HG03432 (cell line): ENCODE data around the gene MRC2.
"Not testable (repeated sequence)": the region's sequence is repeated elsewhere in the genome, so short reads cannot be mapped to it uniquely, and the experiment has no call there.

Source experiments
- ATAC-seq: cut with Tn5 transposase; IDR thresholded peaks from one replicate; pipeline ENCODE4 v1.9.1; 2021; ENCODE audit warnings: mild to moderate bottlenecking, moderate library complexity; ENCODE audit not compliant: unreplicated experiment

MRC2 gene

DNA sequence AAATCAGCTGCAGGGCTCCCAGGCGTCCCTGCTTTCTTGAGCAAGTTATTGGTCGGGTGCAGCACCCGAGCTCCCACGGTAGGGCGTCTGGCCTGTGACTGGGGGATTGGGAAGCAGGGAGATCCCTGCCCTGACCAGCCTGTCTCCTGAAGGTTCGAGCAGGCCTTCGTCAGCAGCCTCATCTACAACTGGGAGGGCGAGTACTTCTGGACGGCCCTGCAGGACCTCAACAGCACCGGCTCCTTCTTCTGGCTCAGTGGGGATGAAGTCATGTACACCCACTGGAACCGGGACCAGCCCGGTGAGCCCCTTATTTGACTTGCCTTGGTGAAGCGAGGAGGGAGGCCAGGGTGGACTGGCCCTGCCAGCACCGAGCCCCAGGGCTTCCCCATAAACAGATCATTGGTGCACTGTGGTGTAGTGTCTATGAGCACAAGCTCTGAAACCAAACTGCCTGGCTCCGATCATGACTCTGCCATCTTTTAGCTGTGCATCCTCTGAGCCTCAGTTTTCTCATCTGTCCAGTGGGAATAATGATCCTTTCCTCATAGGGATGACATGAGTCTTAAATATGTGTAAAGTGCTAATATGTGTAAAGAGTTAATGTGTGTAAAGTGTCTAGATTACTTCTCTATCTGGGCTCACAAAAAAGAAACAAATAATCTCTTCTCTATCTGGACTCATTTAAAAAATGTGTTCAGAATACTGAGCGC, 48.9 kb downstream of the MRC2 start:
- no peak for ATAC-seq

DNA sequence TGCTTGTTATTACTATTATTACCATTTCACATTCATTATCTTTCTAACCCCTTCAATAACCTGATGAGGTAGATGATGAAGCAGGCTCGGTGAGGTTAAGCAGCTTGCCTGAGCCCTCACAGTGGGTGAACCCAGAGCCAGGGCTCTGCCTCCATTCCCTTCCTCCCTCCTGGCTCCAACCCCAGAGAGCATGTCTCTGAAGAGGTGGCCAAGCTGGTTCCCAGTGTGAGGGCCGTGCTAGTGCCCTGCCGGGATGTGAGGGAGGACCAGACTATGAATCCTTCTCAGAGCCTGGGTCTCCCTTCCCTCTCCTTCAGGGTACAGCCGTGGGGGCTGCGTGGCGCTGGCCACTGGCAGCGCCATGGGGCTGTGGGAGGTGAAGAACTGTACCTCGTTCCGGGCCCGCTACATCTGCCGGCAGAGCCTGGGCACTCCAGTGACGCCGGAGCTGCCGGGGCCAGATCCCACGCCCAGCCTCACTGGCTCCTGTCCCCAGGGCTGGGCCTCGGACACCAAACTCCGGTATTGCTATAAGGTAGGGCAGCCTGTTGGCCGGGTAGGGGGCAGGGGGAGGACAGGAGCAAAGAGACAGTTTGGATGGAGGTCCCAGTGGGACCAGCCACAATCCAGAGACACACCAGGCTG, 49.6 kb downstream of the MRC2 start:
- no peak for ATAC-seq

- no peak for ATAC-seq
Measured at GRCh38 chr17:62678214-62678919, 50.9 kb downstream of the MRC2 start.

DNA sequence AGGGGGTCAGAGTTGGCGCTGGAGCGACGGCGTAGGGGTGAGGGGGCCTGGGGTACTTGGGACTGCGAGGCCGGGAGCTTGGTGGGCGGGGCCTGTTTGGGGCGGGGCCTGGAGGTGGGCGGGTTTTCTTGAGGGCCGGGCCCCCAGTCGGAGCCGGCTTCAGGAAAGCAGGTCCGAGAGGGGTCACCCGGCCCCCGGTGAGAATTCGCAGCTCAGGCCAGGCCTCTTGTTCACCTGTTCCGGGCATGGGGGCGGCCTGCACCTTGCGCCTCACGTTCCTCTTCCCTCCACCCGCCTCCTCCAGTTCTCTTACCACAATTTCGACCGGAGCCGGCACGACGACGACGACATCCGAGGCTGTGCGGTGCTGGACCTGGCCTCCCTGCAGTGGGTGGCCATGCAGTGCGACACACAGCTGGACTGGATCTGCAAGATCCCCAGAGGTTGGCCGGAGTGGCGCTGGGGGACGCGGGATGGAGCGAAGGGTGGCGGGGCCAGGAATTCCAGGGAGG, 52.5 kb downstream of the MRC2 start:
- no peak for ATAC-seq

DNA sequence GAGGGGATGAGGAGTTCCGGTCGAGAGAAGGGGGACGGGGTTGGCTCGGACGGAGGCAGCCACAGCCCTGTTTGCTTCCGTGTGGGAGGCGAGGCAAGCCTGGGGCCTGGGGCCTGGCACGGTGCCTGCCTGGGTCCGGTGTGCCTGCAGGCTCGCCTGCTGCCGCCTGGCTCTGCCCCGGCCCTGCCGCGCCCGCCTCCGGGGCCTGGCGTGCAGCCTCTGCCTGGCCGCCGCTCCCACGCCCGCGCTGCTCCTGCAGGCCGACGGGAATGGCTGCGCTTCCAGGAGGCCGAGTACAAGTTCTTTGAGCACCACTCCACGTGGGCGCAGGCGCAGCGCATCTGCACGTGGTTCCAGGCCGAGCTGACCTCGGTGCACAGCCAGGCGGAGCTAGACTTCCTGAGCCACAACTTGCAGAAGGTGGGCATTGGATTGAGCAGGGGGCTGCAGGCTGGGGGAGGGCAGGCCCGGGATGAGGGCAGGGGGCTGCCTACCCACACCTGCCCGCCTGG, 53.1 kb downstream of the MRC2 start:
- ATAC-seq: no peak

GRCh38 chr17:62681061-62681938, 53.8 kb downstream of the MRC2 start:
- no peak for ATAC-seq

GRCh38 chr17:62681939-62682381, 54.5 kb downstream of the MRC2 start:
- no peak for ATAC-seq

DNA sequence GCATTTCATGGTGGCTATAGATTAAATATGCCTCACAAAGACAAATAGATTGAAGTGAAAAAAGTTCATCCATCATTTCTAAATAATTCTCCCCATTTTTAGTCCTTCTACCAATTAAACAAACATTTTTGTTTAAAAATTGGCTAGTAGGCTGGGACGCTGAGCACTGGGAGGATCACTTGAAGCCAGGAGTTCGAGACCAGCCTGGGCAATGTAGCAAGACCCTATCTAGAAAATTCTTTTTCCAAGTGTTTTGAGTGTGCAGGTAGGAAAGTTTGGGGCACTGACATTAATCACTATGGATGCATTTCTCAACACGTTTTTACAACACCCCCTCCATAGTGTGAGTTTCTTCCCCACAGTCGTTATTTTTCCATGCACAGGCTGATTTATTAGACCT, 56.7 kb downstream of the MRC2 start:
- ATAC-seq: no peak

GRCh38 chr17:62687997-62688396, 60.5 kb downstream of the MRC2 start:
- no peak for ATAC-seq

DNA sequence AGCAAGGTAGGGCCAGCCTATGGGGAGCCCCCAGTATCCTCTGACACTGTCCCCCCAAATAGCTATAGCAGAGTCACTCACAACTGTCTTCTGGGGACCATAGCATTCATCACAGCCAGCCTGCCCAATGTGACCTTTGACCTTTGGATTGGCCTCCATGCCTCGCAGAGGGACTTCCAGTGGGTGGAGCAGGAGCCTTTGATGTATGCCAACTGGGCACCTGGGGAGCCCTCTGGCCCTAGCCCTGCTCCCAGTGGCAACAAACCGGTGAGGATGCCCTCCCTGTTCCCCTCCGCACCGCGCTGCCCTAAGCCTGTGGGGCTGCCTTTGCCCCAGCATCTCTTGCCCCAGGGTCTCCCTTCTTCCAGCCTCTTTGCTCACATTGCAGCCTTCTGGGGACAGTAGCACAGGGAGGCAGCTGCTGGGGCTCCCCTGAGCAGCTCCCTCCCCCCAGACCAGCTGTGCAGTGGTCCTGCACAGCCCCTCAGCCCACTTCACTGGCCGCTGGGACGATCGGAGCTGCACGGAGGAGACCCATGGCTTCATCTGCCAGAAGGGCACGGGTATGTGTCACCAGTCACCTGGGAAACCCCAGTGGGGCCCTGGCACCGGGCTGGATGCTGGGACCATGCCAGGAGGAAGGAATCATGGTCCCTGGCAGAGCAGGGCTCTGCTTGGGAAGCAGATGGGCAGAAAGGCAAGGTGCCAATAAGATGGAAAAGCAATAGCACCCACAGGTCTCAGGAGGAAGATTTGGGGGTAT, 61.1 kb downstream of the MRC2 start:
- ATAC-seq: no peak

DNA sequence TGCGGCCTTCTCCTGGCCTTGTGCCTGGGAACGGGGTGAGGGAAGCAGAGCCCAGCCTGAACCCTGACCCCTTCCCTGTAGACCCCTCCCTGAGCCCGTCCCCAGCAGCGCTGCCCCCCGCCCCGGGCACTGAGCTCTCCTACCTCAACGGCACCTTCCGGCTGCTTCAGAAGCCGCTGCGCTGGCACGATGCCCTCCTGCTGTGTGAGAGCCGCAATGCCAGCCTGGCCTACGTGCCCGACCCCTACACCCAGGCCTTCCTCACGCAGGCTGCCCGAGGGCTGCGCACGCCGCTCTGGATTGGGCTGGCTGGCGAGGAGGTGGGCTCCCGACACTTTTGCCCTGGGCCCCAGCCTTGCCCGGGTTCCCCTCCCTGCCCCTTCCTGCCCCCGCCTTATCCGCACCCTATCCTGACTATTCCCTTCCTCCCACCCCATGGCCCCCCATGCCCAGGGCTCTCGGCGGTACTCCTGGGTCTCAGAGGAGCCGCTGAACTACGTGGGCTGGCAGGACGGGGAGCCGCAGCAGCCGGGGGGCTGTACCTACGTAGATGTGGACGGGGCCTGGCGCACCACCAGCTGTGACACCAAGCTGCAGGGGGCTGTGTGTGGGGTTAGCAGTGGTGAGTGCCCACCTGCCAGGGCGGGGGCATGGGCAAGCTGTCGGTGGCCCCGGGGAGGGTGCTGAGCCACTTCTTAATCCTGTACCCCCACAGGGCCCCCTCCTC, 62.1 kb downstream of the MRC2 start:
- no peak for ATAC-seq

DNA sequence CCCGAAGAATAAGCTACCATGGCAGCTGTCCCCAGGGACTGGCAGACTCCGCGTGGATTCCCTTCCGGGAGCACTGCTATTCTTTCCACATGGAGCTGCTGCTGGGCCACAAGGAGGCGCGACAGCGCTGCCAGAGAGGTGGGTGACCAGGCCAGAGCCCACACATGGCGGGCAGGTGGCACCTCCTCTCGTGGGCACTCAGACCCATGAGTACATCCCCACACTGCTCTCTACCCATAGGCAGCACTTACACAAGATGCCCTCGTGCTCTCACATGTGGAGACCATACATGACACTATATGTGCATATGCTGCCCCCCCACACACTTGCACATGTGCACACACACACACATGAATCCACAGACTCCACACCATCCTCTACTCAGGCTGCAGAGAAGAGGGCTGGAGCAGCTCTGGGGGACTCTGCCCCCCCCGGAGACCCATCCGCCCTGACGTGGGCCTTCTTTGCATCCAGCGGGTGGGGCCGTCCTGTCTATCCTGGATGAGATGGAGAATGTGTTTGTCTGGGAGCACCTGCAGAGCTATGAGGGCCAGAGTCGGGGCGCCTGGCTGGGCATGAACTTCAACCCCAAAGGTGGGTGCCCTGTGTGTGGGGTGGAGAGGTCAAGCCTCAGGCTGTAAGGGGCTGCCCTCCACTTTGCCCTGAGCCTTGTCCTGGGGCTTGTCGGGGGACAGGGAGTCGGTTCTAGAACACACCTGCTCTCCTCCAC, 62.9 kb downstream of the MRC2 start:
- ATAC-seq: no peak

GRCh38 chr17:62691589-62691915, 64.1 kb downstream of the MRC2 start:
- not testable (repeated sequence) for ATAC-seq

- ATAC-seq: no peak
Measured at GRCh38 chr17:62692159-62692651, 64.7 kb downstream of the MRC2 start.

DNA sequence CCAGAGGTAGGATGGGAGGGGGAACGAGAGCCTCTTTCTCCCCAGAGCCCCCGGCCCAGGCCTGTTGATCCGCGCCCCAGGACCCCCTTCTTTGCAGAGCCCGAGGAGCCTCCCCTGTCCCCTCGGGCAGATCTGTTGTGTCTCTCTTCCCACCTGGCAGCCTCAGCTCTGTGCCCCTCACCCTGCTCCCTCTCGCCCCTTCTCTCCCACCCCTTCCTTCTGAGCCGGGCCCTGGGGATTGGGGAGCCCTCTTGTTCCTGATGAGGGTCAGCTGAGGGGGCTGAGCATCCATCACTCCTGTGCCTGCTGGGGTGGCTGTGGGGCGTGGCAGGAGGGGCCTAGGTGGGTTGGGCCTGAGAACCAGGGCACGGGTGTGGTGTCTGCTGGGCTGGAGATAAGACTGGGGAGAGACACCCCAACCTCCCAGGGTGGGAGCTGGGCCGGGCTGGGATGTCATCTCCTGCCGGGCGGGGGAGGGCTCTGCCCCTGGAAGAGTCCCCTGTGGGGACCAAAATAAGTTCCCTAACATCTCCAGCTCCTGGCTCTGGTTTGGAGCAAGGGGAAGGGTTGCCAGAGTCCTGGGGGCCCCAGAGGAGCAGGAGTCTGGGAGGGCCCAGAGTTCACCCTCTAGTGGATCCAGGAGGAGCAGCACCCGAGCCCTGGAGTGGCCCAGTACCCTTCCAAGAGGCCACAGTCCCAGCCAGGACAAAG, 65.4 kb downstream of the MRC2 start:
- ATAC-seq: no peak

DNA sequence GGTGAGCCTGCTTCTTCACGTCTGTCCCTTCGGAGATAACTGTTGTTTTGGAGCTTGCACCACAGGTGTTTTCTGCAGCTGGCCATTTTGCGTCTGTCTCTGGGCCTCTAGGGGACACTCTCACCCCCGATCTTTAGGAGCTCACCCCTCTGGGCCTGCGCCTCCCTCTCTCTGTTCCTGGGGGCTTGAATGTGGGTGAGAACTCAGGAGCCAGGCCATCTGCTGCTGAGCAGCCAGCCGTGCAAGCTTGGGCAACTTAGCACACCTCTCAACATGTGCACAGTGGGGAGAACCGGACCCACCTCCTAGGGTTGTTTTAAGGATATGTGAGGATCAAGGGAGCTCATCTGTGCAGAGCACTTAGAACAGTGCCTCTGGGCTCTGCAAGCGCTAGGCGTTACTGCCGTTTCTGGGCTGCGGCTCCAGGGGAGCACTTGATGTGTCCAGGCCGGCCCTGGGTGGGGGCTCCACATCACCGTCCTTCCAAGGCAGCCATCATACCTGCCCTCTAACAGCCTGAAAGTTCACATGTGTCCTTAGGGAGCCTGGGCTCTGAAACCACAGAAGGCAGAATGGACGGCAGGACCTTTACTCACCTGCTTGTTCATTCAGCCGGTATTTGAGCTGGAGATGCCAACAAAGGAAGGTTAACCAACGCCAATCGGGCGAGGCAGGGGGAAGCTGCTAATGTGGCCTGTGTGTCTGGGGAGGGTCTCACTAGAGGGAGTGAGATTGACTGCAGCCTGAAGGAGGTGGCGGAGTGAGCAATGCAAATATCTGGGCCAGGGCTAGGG, 66.3 kb downstream of the MRC2 start:
- ATAC-seq: no peak

DNA sequence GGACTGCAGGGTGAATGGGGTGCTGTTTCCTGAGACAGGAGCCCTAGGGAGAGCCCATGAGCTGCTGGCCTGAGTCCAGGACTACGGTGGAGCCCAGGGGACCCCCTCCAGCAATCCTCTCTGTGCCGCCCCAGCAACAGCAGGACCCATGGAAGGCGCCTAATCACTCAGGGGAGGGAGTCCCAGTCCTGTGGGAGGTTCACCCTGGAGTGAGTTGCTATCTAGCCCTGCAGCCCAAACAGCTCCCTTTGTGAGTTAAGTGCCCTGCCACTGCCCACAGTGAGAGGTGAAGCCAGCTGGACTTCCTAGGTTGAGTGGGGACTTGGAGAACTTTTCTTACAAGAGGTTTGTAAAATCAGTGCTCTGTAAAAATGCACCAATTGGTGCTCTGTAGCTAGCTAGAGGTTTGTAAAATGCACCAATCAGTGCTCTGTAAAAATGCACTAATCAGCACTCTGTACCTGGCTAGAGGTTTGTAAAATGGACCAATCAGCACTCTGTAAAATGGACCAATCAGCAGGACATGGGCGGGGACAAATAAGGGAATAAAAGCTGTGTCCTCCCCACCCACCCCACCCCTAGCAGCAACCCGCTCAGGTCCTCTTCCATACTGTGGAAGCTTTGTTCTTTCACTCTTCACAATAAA, 67.7 kb downstream of the MRC2 start:
- ATAC-seq: not testable (repeated sequence)
